HG03520 (cell line): ENCODE results near the gene TIAM1.

Source experiments
- ATAC-seq: cut with Tn5 transposase; IDR thresholded peaks from one replicate; pipeline ENCODE4 v1.9.1; 2021; ENCODE audit warnings: mild to moderate bottlenecking, moderate library complexity; ENCODE audit not compliant: unreplicated experiment

The TIAM1 gene, protein sequence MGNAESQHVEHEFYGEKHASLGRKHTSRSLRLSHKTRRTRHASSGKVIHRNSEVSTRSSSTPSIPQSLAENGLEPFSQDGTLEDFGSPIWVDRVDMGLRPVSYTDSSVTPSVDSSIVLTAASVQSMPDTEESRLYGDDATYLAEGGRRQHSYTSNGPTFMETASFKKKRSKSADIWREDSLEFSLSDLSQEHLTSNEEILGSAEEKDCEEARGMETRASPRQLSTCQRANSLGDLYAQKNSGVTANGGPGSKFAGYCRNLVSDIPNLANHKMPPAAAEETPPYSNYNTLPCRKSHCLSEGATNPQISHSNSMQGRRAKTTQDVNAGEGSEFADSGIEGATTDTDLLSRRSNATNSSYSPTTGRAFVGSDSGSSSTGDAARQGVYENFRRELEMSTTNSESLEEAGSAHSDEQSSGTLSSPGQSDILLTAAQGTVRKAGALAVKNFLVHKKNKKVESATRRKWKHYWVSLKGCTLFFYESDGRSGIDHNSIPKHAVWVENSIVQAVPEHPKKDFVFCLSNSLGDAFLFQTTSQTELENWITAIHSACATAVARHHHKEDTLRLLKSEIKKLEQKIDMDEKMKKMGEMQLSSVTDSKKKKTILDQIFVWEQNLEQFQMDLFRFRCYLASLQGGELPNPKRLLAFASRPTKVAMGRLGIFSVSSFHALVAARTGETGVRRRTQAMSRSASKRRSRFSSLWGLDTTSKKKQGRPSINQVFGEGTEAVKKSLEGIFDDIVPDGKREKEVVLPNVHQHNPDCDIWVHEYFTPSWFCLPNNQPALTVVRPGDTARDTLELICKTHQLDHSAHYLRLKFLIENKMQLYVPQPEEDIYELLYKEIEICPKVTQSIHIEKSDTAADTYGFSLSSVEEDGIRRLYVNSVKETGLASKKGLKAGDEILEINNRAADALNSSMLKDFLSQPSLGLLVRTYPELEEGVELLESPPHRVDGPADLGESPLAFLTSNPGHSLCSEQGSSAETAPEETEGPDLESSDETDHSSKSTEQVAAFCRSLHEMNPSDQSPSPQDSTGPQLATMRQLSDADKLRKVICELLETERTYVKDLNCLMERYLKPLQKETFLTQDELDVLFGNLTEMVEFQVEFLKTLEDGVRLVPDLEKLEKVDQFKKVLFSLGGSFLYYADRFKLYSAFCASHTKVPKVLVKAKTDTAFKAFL (N-terminal part only)

GRCh38 chr21:31343680-31344480, at the start of gene TIAM1:
TSS of gene TIAM1 (minus strand) at chr21:31344261. CDS start at chr21:31266972, 77,289 bp downstream.
- ATAC-seq, result no peak

DNA sequence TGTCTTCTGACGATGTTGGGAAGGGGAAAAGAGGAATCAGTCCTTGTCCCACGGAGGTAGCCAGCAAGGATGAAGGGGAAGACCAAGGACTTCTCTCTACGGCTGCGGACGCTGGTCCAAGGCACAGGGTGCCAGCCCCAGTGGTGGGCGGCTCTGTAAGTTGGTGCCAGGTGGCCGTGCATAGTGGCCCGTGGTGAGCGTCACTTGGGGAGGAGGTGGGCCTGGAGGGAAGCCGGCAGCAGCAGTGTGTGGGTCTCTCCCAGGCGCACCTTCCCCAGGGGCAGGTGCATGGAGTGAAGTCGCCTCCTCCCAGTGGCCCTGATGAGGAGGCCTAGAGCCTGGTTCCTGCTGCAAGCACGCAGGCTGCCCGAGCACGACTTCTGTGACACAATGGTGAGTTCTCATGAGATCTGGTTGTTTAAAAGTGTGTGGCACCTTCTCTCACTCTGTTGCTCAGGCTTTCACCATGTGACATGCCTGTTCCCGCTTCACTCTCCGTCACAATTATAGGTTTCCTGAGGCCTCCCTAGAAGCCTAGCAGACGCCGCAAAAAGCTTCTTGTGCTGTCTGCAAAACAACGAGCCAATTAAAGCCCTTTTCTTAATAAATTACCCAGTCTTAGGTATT, 43.6 kb upstream of the TIAM1 start:
- ATAC-seq, result no peak

DNA sequence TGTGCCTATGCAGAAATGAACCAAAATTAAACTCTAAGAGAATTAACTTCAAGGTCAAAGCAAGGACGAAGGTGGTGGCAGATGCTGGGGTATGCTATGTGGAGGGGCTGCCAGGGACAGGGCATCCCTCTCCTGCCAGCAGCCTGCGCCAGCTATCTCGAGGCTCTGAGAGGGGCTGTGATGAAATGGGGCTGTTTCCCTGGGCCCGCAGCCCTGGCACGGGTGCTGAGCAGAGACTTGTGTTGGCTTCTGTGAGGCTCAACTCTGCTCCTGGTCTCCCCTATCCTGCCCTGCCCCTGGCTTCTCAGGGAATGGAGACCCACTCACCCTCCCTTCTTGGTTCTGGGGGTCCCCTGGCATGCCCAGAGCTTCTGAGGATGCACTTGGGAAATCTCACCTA, 41.9 kb upstream of the TIAM1 start:
- no peak for ATAC-seq

DNA sequence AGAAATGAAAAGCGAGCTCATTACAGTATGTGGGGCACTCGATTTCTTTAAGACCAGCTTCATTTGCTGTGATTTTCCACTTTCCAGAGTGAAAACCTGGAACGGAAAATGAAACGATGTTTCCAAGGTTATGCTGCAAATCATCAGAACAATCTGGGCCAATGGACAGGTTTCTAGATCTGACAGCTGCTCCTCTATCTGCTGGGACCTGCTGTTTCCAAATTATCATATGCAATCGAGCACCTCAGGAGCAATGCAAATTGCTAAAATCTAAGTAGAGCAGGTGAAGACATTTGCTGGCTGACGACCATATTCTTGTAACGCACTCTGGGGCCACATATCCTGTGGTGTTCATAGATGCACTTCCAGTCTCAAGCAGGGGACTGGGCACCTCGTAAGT, 39.7 kb upstream of the TIAM1 start:
- ATAC-seq, result no peak

- ATAC-seq, result no peak
Observed at GRCh38 chr21:31382060-31382459, 38.0 kb upstream of the TIAM1 start.

DNA sequence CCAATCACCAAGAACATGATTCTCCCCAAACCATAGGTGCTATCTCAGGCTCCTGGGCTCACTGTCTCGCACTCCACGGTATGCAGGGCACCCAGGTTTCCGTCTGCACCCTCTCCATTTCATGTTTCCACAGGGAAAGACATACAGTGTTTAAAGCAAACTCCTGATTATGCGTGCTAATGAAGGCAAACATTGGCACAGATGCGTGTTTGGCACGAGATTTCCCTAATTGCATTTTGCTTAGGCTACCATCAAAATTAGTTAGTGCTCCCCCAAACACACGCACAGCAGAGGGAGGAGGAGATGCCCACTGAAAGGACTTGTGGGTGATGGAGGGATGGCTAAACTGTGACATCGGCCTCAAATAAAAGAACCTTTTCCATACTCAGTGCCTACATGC, 32.2 kb upstream of the TIAM1 start:
- no peak for ATAC-seq

DNA sequence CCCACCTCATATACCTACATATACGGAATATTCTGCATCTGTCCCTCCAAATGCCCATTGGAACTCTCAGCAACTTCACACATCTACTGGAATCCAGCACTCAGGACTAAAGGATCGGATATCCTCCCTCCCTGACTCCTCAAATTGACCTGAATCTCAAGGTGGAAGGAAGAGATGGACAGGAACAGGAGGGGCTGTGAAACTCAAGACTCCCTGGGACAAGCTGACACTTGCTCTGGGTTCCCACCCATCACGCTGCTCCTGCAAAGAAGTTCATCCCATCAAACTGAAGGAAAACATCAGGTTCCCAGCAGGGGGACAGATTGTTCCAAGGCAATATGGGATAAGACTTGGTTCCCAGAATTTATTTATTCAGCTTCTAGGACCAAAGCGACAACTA, 30.3 kb upstream of the TIAM1 start:
- ATAC-seq, result no peak

DNA sequence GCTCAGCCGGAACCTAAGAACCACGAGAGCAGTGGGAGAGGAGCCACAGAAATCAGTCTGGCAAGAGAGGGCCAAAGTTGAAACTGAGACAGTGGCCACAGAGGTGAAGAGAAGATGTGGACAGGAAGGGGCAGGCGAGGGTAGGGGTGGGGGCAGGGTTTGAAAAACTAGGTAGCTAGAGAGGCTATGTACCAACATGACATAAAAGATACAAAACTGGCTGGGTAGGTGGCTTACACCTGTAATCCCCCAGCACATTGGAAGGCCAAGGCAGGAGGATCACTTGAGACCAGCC, 28.4 kb upstream of the TIAM1 start:
- no peak for ATAC-seq

DNA sequence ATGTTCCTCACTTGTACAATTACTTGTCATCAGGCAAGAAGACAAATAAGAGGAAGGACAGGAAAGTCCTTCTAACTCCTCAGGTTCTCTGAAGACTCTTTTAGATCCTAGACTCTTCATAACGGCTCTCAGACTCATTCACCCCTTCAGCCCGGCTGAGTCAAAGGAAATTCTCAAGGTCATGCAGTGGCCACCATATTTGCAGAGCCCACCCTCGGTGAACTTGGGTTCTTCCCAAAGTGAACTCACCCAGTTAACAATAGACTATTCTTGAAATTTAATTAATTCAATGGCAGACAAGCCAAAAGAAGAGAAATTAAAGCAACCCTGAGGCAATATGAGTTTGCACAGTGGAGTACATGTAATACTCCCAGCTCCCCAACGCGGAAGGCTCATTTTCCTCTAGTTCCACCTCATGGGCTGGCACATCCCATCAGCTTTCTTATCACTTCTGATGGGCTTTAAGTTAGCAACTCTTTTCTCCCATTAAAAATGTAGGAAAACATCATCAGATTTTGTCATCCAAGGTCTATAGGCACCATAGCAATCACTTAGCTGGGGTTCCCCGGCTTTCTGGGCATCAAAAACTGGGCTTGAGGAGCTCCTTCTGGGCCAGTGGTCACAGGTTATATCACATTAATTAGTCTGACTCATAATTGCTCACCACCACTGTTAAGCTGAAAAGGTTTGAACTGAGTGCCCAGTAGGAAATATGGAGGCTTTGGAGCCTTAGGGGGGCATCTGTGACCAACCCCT, 27.8 kb upstream of the TIAM1 start:
- no peak for ATAC-seq

DNA sequence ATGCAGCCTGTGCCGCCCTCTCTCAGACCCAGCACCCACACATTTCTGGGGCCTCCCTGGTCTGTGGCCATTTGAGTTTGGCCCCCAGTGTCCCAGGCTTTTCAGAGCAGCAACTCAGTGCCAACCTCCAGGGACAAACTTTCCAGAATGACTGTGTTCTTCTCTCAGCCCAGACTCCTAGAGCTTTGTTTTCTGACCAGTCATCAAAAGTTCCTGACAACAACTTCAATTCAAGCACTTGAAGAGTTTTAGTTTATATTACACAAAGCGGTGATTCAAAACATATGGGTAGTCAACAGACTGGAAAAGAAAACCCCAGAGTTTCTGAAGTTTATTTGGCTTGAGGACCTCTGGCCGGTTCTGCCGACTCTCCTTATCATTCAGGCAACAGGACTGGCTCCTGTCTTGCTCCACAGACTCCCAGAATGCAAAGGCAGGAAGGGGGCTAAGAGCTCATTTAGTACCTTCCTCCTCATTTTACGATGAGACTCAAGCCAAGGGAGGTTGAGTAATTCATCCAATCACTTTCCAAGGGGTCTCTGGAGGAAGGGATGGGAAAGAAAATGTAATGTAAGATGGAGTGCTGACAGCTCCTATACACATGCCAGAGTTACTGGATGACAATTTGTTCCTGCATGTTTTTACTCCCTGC, 27.0 kb upstream of the TIAM1 start:
- no peak for ATAC-seq

- no peak for ATAC-seq
Observed at GRCh38 chr21:31370281-31370892, 26.3 kb upstream of the TIAM1 start.

DNA sequence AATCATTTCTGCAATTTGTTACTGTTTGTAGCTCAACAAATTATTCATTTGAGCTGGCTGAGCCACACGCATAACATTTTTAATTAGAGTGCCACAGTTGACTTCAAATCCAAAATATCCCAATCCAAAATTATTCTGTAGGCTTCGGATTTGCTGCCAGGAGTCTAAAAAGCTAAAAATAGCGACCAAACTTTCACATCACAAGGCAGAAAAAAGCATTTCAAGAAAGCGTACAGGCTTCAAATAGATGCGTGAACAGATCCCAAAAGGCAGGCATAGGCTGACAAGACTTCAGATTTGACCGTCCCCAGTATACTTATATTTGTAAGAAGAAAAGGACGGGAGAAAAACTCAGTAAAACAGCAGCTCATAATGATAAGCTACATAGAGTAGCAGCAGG, 24.3 kb upstream of the TIAM1 start:
- ATAC-seq, result no peak

- ATAC-seq, result no peak
Observed at GRCh38 chr21:31367801-31368200, 23.7 kb upstream of the TIAM1 start.

DNA sequence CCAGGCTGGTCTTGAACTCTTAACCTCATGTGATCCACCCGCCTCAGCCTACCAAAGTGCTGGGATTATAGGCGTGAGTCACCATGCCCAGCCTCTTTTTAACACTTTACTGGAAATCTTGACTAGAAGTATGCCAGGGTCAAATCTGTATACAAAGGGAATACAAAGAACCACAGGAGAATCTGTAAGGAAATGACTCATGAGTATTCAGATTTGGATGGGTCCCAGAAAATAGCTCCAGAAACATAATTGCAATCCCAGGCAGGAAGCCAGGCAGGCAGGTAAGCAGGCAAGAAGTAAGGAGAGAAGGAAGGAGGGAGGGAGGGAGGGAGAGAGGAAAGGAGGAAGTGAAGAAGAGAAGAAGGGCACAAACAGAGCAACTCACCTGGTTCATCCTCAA, 22.8 kb upstream of the TIAM1 start:
- no peak for ATAC-seq

GRCh38 chr21:31364253-31364945, 20.3 kb upstream of the TIAM1 start:
- no peak for ATAC-seq

- ATAC-seq, result no peak
Observed at GRCh38 chr21:31363720-31364119, 19.7 kb upstream of the TIAM1 start.

GRCh38 chr21:31360717-31361116, 16.7 kb upstream of the TIAM1 start:
- ATAC-seq, result no peak

GRCh38 chr21:31358158-31358557, 14.1 kb upstream of the TIAM1 start:
- no peak for ATAC-seq
